AG10803 (cell line): ENCODE data around the gene KLF6.

Experiments used
- DNase-seq: peaks from one replicate; pipeline ENCODE4 v3.0.0; 2010; ENCODE audit warnings: low read depth
- H3K4me3 ChIP-seq: 2 replicates; pipeline ENCODE4 v1.5.1; 2011; ENCODE audit warnings: mild to moderate bottlenecking, low read length, control low read depth
- TF ChIP-seq, protein P1 (sequence below): conservative IDR thresholded peaks from 2 replicates; pipeline ENCODE4 v1.5.1; 2011; ENCODE audit warnings: mild to moderate bottlenecking, low read length, control low read depth, inconsistent platforms

The KLF6 gene

DNA sequence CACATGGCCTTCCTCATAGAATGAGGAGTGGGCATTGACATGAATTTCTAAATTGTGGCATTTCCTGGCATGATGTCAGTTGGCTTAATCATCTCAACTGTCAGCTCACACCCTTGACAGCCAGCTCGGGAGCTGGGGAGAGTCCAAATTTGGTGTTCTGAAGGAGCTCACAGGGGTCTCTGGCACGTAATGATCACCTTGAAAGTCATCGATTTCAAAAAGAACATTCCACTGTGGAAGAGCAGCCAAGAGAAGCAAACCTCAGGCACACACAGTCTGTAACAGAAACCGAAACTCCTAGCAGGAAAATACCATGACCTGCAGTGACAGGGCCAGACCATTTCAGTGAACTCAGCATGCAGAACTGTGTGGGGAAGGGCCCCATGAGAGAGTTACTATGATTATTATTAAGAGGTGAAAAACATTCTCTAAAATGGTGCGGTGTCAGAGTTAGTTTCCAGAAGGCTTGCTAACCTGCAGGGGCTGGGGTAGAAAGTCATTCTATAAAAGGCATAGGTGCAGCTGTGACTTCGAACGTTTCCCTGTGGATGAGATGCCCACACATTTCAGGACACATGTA, 26.4 kb upstream of the KLF6 start:
- TF ChIP-seq, protein P1, sequence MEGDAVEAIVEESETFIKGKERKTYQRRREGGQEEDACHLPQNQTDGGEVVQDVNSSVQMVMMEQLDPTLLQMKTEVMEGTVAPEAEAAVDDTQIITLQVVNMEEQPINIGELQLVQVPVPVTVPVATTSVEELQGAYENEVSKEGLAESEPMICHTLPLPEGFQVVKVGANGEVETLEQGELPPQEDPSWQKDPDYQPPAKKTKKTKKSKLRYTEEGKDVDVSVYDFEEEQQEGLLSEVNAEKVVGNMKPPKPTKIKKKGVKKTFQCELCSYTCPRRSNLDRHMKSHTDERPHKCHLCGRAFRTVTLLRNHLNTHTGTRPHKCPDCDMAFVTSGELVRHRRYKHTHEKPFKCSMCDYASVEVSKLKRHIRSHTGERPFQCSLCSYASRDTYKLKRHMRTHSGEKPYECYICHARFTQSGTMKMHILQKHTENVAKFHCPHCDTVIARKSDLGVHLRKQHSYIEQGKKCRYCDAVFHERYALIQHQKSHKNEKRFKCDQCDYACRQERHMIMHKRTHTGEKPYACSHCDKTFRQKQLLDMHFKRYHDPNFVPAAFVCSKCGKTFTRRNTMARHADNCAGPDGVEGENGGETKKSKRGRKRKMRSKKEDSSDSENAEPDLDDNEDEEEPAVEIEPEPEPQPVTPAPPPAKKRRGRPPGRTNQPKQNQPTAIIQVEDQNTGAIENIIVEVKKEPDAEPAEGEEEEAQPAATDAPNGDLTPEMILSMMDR: no peak
- peak; percentile 61 for DNase-seq
- H3K4me3 ChIP-seq: peak overlapping the region; percentile 7; the same call in 1 of the 2 replicates

DNA sequence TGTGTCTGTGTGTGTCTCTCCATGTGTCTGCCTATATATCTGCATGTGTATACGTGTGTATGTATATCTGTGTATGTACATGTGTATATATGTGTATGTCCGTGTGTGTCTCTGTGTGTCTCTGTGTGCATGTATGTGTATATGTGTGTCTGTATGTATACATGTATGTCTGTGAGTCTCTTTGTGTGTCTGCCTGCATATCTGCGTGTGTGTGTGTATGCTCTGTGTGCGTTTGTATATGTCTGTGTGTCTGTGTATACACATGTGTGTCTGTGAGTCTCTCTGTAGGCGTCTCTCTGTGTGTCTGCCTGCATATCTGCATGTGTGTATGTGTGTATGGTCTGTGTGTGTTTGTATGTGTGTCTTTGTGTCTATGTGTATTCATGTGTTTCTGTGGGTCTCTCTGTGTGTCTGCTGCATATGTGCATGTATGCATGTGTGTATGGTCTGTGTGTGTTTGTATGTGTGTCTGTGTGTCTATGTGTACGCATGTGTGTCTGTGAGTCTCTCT, 23.7 kb upstream of the KLF6 start:
- no peak for DNase-seq
- TF ChIP-seq, protein P1: no peak
- no peak overlapping the region for H3K4me3 ChIP-seq

DNA sequence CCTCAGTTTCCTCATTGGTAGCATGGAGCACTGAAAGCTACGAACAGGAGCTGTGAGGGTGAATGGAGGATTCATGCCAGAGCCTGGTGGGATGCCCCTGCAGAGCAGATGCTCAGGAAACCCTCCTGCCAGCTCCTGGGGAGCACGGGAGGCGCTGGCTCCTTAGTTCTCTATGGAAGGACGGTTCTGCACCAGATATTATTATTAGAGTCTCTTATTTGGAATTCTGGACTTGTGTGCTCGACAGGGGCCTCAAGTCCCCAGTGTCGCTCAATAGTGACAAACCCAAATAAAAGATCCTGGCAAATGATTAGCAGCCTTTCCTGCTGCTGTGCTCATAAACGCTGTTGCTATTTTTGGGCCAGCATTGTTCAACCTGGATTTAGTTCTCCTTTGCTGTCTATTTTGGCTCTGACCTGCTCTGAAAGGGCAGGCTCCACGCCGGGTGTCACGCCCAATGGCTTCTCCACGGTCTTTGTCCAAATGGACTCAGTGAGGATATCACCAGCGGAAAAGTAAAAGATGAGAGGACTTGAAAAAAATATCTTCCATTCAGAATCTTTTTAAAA, 23.0 kb upstream of the KLF6 start:
- H3K4me3 ChIP-seq: no peak overlapping the region
- DNase-seq: no peak
- TF ChIP-seq, protein P1: no peak

DNA sequence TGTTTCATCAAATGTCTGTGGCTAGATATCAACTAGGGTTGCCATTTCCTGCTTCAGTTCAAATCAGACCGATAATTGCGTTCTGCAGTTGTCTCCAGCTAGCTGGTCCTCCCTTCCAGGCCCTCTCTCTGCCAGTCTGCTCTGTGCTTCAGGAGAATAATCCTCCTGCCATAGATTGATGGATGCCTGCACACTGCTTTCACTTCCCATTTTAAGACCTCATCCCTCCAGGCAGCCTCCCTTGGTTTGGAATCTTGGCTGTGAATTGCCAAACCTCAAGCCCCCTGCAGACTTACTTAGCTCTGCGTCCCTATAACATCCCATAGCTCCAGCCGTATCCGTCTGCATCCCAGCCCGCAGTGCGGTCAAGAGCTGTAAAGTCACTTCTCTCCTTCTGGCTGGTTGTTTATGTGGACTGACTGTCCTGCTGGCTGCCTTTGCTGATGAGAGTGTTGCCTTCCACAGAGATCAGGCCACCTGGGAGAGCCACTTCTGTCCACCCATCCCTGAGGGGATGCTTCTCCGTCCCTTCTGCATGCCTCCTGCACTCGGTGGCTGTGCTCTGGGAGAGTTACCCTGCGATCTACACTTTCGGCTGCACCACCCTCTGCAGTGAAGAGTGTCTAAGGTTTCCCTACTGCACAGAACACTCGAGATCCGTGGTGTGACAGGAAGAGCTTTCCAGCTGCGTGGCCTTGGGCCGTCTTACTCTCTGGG, 22.4 kb upstream of the KLF6 start:
- DNase-seq: no peak
- no peak overlapping the region for H3K4me3 ChIP-seq
- TF ChIP-seq, protein P1: no peak

DNA sequence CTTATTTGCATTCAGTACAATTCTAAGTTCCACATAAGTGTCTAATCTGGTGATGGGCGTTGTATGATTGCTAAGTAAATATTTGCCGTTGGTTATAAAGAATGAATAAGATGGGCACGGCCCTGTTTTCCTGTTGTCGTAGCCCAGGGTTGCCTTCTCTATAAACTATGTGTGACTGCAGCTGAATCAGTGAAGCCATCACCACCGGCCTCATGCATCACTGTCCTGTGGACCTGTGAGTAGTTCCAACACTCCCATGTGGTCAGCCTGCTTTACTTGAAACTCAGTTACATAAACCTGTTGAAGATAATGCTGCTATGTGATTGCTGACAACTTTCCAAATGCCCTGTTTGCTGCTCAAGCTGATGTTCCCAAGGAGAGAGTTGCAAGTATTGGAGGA, 21.6 kb upstream of the KLF6 start:
- DNase-seq: peak; percentile 79
- TF ChIP-seq, protein P1: no peak
- H3K4me3 ChIP-seq: peak overlapping the region; percentile 2; the same call in 1 of the 2 replicates

DNA sequence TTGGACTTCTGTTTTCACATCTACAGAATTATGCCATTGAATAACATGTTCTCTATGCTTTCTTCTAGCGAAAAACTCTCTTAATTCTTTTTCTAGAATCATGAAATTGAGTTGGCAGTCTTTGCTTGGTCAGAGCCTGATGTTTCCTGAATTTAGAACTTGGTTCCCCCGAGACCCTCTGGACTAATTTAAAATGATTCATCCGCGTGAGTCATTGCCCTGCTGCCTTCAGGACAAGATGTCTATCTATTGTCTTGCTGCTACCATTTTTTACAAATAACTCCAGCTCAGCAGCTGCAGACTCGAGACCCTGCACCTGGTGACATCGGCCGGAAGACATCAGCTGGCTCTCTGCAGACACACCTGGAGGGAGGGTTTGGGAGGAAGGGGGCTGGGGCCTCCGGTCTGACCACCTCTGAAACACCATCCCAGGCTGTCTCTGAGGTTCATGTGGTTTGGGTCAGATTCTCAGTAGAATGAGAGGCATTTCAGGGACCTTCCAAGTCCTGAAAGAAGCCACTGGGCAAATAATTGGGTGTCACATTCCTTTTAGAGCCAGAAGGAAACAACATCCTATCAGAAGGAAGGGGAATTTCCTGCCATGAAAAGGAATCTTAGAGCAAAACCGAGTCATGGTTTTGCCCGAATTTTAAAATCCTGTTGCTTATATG, 20.9 kb upstream of the KLF6 start:
- TF ChIP-seq, protein P1: no peak
- DNase-seq: peak; percentile 88
- H3K4me3 ChIP-seq: peak overlapping the region; percentile 40
